Posterior cingulate gyrus (tissue), 11 donors: Measurements from ENCODE around the gene CARHSP1.
"Not testable (repeated sequence)": the region's sequence is repeated elsewhere in the genome, so short reads cannot be mapped to it uniquely, and the experiment has no call there.

ENCODE experiments used
- DNase-seq, 10 donors: peaks; one replicate each; pipeline versions ENCODE4 v3.0.0 to v3.0.0-alpha.2; 2020 to 2021; ENCODE audit warnings: mixed read lengths in 3 of 10
- intact Hi-C: fragments of 100-400 bp; cut with DNase I; formaldehyde crosslinking; loops from one replicate; pipeline ENCODE4 v1.15.1; 2023

CARHSP1 gene

DNA sequence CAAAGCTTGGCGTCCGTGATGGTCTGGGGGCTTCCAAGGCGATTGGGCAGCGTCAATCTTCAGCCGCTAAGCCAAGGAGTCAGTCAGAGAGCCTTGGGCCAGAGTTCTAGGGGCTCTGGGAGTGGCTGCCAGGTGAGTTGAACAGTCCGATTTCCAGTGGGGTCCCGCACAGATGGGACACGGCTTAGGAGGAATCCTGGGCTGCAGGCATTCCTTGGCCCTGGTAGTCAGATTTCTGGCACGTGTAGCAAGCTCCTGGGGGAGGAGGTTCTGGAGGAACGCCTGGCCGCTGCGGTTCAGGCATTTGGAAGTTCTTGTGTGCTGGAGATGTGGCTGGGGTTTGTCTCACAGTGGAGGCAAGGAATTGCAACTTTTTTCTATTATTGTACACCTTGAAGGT is 25.5 kb downstream of the CARHSP1 start:
- intact Hi-C loops, DNase-seq: not testable (repeated sequence)

DNA sequence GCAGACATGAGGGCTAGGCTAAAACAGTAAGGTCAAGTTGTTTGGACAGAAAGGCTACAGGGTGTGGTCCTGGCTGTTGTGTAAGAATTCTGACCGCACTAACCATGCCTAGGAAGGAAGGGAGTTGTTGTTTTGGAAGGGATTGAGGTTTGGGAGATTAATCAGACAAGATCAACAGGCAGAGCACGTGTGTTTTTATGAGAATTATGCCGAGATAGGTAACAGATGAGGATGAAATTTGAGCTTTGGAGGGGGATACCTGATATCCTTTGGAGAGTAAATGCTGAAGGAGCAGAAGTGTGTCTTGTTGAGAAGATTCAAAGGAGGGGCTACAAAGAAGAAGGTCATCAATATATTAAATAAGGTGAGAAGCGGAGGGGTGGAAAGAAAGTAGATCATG is 26.8 kb downstream of the CARHSP1 start:
- DNase-seq, intact Hi-C loops: not testable (repeated sequence)

GRCh38 chr16:8837594-8837993 is 31.2 kb downstream of the CARHSP1 start:
- intact Hi-C loops, DNase-seq: not testable (repeated sequence)

DNA sequence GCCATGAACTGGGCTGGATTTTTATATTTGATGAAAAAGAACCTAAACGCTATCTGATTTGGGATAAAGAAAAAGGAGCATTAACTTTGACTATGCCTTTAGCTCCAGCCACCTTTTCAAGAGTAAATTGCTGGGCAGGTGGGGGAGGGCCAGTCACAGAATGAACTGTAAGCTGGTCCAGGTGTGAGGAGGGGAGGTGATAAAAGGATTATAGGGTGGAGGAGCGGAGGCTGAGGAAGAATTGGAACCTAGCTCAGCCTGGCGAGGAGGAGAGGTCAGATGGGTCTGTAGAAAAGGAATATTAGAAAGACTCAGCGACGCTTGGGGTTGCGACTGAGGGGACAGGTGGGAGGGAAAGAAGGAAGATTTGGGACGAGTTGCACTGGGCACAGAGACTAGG is 32.0 kb downstream of the CARHSP1 start:
- DNase-seq, intact Hi-C loops: not testable (repeated sequence)

- intact Hi-C loops, result no loop called here
- no peak for DNase-seq
Measured at GRCh38 chr16:8832717-8833105, 36.1 kb downstream of the CARHSP1 start.

- intact Hi-C loops, result no loop called here
- DNase-seq, result no peak
Measured at GRCh38 chr16:8831871-8832716, 36.7 kb downstream of the CARHSP1 start.

GRCh38 chr16:8831450-8831849 is 37.4 kb downstream of the CARHSP1 start:
- intact Hi-C loops, result no loop called here
- no peak for DNase-seq

GRCh38 chr16:8828541-8829165 is 40.2 kb downstream of the CARHSP1 start:
- no peak for DNase-seq
- intact Hi-C loops, result no loop called here

- DNase-seq, result no peak
Measured at GRCh38 chr16:8826278-8826879, 42.4 kb downstream of the CARHSP1 start.

DNA sequence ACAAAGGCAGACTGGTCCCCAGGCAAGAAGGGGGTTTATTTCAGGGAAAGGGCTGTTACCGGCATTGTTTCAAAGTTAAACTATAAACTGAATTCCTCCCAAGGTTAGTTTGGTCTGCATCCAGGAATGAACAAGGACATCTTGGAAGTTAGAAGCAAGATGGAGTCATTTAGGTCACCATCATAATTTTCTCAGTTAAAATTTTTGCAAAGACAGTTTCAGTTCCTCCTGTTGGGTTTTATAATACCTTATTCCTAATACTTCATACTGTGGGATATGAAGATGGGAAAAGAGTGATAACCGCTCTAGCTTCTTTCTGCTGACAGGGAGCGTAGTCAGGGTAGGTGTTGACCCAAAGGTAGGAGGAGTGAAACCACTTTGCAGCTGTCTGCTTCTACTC is 46.4 kb downstream of the CARHSP1 start:
- intact Hi-C loops, result no loop called here
- no peak for DNase-seq

More at GRCh38 chr16:8826278-8826879, 42.4 kb downstream of the CARHSP1 start:
- intact Hi-C loops, result no loop called here

GRCh38 chr16:8819411-8820034 is 49.3 kb downstream of the CARHSP1 start:
- no peak for DNase-seq
- intact Hi-C loops, result no loop called here

GRCh38 chr16:8818504-8819270 is 50.1 kb downstream of the CARHSP1 start:
- peak in 2 of 10 donors; percentile 3 to 81 for DNase-seq
- intact Hi-C loops, result no loop called here

DNA sequence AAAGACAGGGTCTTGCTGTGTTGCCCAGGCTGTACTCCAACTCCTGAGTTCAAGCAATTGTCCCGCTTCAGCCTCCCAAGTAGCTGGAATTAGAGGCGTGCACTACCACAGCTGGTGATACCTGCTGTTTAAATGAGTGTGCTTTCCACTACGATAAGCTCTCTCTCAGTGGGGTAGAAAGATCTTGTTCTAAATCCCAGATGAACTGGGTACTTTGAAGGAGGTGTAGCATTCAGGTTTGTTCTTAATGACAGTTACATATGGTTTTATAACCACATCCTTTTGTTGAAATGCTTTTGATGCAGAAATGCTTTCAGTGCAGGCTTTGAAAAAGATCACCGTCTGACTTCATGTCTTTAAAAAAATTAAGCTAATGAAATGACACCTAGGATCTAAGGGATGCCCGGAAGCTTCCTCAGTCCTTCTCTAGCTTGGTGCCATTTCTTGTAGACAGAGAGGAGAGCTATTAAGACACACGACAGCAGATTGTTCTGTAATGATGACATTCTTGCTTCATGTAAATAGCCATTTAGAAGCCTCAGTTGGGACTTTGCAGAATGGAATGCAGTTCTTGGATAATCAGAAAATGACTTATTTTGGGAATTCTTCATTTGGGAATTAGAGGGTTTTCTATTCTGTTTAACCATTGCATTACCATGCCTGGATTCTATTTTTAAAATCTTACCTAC is 51.7 kb downstream of the CARHSP1 start:
- intact Hi-C loops, result no loop called here
- DNase-seq, result no peak

DNA sequence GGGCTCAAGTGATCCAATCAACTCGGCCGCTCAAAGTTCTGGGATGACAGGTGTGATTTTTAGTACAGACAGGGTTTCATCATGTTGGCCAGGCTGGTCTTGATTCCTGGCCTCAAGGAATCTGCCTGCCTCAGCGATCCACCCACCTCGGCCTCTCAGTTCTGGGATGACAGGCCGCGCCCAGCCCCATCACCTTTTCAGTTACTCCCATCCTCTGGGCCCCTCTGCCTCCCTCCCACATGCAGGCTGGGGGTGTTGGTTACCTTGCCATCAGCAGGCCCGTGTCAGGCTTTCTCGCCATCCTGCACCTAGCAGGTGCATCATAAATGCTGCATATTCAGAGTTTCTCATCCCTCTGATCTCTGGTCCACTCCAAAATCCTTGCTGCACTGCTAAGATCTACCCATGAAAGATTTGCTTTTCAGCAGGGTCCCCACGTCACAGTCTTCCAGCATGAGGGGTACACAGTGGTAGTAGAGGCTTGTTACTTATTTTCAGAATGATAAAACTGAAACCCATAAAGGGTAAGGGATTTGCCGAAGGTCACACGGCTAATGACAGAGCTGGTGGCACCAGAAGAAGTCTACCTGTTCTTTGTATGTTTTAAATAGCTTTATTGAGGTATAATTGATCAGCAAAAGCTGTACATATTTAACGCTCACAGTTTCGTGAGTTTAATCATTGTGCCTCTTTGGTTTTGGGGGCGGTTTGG is 54.6 kb downstream of the CARHSP1 start:
- no peak for DNase-seq
- intact Hi-C loops, result no loop called here

GRCh38 chr16:8812162-8812843 is 56.5 kb downstream of the CARHSP1 start:
- intact Hi-C loops, result no loop called here
- no peak for DNase-seq

DNA sequence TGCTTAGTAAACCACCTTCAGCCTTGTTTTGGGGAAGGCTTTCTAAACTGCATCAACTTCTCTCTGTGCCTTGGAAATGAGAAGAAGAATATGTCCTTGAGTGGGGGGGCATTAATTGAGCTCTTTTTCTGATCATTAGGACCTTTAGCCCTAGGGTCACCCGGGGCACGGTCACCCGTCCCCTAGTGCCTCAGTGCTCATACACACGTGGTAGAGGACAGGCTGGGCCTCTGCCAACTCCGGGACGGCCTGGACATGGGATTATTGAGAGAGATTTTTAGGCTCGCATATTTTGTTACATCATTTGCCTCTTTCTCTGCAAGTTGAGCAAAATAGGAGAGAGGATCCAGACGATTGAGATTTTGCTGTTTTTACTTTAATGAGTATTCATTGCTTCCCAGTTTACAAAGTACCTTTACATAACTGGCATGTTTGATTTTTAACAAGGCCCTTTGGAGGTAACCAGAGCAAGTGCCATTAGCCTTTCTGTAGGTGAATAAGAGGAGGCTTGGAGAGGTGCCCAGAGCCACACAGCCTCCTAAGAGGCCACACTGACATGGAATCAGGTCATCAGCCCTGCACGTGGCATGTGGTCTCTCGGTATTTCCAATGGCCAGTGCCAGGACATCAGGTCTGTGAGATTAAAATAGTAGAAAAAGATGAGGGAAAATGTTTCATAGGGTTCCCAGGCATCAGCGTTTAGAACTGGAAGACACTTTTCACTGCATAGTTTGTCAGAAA is 60.0 kb downstream of the CARHSP1 start:
- DNase-seq, result no peak
- intact Hi-C loops, result no loop called here

DNA sequence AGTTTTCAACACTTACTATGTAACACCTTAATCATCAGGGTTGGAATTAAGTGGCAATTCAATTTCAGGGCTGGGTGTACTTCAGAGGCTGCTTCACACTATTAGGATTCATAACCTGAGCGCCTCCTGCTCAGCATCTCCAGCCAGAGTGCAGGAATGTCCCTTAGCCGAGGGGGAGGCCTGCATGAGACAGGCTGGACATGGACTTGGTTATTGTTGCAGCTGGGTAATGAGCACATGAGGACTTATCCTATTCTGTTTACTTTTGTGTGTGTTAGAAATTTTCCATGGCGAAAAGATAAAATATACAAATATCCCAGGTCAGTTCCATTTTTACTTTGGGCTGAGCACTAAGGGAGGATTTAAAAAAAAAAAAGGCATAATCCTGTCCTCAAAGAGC is 60.8 kb downstream of the CARHSP1 start:
- intact Hi-C loops, result no loop called here
- no peak for DNase-seq

- intact Hi-C loops, result no loop called here
- no peak for DNase-seq
Measured at GRCh38 chr16:8807189-8807588, 61.6 kb downstream of the CARHSP1 start.
